GM19463 (cell line): ENCODE data around the gene TBC1D7.

Source experiments
- ATAC-seq: cut with Tn5 transposase; IDR thresholded peaks from one replicate; pipeline ENCODE4 v1.9.1; 2021; ENCODE audit warnings: mild to moderate bottlenecking, moderate library complexity; ENCODE audit not compliant: unreplicated experiment

The TBC1D7 gene

GRCh38 chr6:13273931-13274706, 54.2 kb downstream of the TBC1D7 start:
- ATAC-seq = peak; percentile 48

- ATAC-seq = no peak
Measured at GRCh38 chr6:13273202-13273930, 55.0 kb downstream of the TBC1D7 start.

GRCh38 chr6:13272131-13273046, 55.9 kb downstream of the TBC1D7 start:
- ATAC-seq = peak; percentile 57

- no peak for ATAC-seq
Measured at GRCh38 chr6:13268913-13269518, 59.3 kb downstream of the TBC1D7 start.

GRCh38 chr6:13267142-13267651, 61.1 kb downstream of the TBC1D7 start:
- no peak for ATAC-seq

- no peak for ATAC-seq
Measured at GRCh38 chr6:13263669-13264068, 64.7 kb downstream of the TBC1D7 start.

GRCh38 chr6:13262302-13263230, 65.8 kb downstream of the TBC1D7 start:
- no peak for ATAC-seq

GRCh38 chr6:13261464-13261994, 66.8 kb downstream of the TBC1D7 start:
- ATAC-seq = peak; percentile 57

- no peak for ATAC-seq
Measured at GRCh38 chr6:13260831-13261230, 67.5 kb downstream of the TBC1D7 start.

GRCh38 chr6:13260101-13260598, 68.2 kb downstream of the TBC1D7 start:
- no peak for ATAC-seq

- ATAC-seq = peak; percentile 42
Measured at GRCh38 chr6:13259393-13259792, 68.9 kb downstream of the TBC1D7 start.

- no peak for ATAC-seq
Measured at GRCh38 chr6:13256266-13257001, 71.9 kb downstream of the TBC1D7 start.
